GM12892 (cell line): ENCODE measurements around the gene HCRTR1.

Experiments
- POLR2A ChIP-seq: IDR thresholded peaks from 2 replicates; pipeline ENCODE4 v1.6.1; 2011; ENCODE audit warnings: low read depth, low read length, control low read depth
- POLR2AphosphoS5 ChIP-seq: IDR thresholded peaks from 2 replicates; pipeline ENCODE4 v1.6.1; 2011; ENCODE audit warnings: low read depth, low read length, control low read depth

DNA sequence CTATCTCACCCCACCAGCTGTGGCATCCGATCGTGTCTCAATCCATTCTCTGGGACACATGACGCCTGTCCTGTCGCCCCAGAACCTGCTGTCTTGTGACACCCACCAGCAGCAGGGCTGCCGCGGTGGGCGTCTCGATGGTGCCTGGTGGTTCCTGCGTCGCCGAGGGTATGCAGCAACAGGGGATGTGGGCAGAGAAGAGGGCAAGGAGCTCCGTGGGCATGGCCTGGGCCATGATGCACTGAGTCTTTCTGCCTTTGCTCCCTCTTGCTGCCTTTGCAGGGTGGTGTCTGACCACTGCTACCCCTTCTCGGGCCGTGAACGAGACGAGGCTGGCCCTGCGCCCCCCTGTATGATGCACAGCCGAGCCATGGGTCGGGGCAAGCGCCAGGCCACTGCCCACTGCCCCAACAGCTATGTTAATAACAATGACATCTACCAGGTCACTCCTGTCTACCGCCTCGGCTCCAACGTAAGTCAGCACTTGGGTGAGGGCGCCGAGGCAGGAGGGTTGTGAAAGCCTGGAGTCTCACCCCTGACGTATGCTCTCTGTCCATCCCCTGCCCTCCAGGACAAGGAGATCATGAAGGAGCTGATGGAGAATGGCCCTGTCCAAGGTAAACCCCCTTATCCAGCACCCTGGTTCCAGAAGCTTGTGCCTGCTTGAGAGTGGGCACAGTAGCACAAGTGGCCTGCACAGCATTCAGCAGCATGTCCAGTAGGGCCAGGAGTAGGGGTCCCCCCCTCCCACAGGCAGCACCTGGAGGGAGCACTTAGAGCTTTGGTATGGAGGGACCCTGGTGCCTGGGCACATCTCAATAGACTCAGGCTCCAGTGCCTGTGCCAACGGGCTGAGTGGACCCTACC is 32.4 kb upstream of the HCRTR1 start:
- no peak for TF ChIP-seq POLR2A
- TF ChIP-seq POLR2AphosphoS5: no peak
